ENCODE results near the gene DEAF1. TPM values are rescaled to one million over a fixed set of nuclear protein-coding genes. Genes with fewer than 3 reads are reported as not detected.
A peak's percentile ranks its signal among the peaks of the same experiment; 100 is the strongest.

DEAF1 gene
- total RNA-seq, 2 donors from 2014 or later: 55.3 to 77.1 TPM

DNA sequence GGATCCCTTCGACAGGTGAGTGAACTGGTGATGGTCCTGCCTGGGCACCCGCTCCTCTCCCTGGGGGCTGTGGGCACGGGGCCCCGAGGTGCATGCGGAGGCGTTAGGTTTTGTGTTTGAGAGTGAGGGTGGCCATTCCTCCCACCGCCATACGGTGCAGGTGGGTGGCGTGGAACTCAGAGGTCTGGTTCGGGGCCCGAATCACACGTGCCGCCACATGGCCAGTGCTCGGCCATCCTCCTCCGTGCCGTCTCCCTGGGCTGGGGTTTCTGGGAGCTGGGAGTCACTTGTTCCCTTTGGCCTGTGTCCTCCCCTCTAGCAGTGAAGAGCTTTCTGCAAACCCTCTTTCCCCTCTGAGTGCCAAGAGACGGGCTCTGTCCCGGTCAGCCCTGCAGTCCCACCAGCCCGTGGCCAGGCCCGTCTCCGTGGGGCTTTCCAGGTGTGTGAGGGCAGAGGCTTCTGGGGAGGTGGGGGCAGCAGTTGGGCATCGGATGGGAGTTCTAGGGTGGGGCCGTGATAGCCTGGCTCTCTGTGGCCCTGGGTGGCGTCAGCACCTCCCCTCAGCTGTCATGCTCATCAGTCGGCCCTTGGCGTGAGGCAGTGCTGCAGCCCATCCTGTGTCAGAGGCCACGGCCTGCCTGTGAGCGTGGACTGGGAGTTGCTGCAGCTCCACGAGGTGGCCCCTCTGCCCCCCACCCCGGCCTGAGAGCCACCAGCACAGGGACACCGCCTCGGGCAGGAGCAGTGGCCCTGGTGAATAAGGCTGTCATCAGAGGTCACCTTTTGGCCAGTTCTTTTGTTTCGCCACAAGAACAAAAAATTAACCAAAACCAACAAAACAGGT lies 89.5 kb downstream of the DEAF1 start:
- H3K36me3 Mint-ChIP-seq (ENCODE audit: low read depth): no peaks in the 10 kb centered on the region
- H3K4me1 Mint-ChIP-seq: no peaks in the 10 kb centered on the region
- H3K4me3 Mint-ChIP-seq: no peak overlapping the region
- no peak for DNase-seq
- H3K27ac Mint-ChIP-seq: no peak overlapping the region
- ATAC-seq: no peak
- H3K9me3 ChIP-seq (ENCODE audit: control insufficient read depth, low read length, poor library complexity, severe bottlenecking): no peaks in the 10 kb centered on the region
- no peaks in the 10 kb centered on the region for H3K27me3 Mint-ChIP-seq

GRCh38 chr11:603154-603553 lies 91.9 kb downstream of the DEAF1 start:
- no peaks in the 10 kb centered on the region for H3K9me3 ChIP-seq (ENCODE audit: control insufficient read depth, low read length, poor library complexity, severe bottlenecking)
- Mint-ChIP-seq H3K4me1 (no peaks in the 10 kb centered on the region), H3K4me3 (no peak overlapping the region), H3K27ac (no peak overlapping the region), H3K36me3 (ENCODE audit: low read depth) (no peaks in the 10 kb centered on the region), H3K27me3 (no peaks in the 10 kb centered on the region)
- ATAC-seq: no peak
- no peak for DNase-seq

DNA sequence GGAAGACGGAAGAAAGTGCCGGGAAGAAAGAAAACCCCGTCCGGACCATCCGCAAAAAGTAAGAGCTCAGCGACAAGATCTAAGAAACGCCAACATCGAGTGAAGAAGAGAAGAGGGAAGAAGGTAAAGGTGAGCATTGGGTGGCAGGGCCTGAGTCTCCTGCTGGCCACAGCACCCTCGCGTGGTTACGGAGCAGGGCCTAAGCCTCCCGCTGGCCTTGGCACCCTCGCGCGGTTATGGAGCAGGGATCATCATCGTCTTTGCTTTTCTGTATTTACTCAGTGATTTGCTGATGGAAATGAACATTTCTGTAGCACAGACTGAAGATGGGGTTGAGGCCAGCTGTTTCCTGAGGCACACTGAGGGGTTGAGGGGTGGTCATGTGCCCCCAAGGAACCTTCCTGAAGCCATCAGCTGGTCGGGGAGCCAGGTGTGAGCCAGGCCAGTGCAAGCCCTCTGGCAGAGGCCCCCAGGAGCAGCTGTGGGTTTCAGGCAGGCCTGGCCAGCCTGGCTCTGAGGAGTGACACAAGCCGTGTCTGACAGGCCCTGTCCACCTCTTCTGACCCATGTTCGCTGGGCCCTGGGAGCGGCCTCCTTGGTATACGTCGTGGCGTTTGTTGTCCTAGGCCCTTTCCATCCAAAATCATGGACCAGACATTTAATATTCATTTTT lies 93.3 kb downstream of the DEAF1 start:
- Mint-ChIP-seq H3K27me3 (no peaks in the 10 kb centered on the region), H3K4me3 (no peak overlapping the region), H3K4me1 (peaks cover 4% of the 10 kb centered on the region), H3K27ac (no peak overlapping the region), H3K36me3 (ENCODE audit: low read depth) (no peaks in the 10 kb centered on the region)
- DNase-seq (no peak), ATAC-seq (no peak)
- H3K9me3 ChIP-seq (ENCODE audit: control insufficient read depth, low read length, poor library complexity, severe bottlenecking): no peaks in the 10 kb centered on the region

GRCh38 chr11:598005-598680 lies 96.9 kb downstream of the DEAF1 start:
- ATAC-seq: no peak
- H3K4me3 Mint-ChIP-seq: no peak overlapping the region
- H3K27ac Mint-ChIP-seq: no peak overlapping the region

DNA sequence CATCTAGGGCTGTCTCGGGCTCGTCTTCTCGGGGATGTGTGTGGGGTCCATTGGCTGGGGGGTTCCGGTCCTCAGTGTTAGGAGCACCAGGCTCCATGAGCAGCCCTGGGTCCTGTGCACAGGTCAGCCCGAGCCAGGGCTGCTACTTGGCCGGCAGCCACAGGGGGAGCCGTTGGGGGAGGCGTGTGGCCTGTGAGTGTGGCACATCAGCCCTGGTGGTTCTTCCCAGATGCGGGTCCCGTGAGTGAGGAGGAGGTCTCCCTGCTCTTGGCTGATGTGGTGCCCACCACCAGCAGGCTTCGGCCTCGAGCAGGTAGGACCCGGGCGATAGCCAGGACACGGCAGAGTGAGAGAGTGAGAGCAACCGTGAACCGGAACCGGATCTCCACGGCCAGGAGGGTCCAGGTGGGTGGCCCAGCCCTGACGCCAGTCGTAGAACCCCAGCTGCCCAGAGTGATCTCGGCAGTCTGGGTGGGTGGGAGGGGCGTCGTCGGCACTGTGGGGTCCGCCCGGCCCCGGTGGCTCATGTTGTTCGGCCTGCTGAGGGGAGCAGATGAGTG lies 97.8 kb downstream of the DEAF1 start:
- peaks cover 4% of the 10 kb centered on the region for H3K36me3 Mint-ChIP-seq (ENCODE audit: low read depth)
- no peak overlapping the region for H3K4me3 Mint-ChIP-seq
- ATAC-seq (peak; percentile 37), DNase-seq (no peak)
- H3K27me3 Mint-ChIP-seq: no peaks in the 10 kb centered on the region
- H3K9me3 ChIP-seq (ENCODE audit: control insufficient read depth, low read length, poor library complexity, severe bottlenecking): no peaks in the 10 kb centered on the region
- peaks cover 14% of the 10 kb centered on the region for H3K4me1 Mint-ChIP-seq
- peak overlapping the region; percentile 67 for H3K27ac Mint-ChIP-seq

More at GRCh38 chr11:598005-598680, 96.9 kb downstream of the DEAF1 start:
- Mint-ChIP-seq H3K36me3 (ENCODE audit: low read depth) (peaks cover 2% of the 10 kb centered on the region), H3K4me1 (peaks cover 13% of the 10 kb centered on the region), H3K27me3 (no peaks in the 10 kb centered on the region)
- DNase-seq: no peak
- H3K9me3 ChIP-seq (ENCODE audit: control insufficient read depth, low read length, poor library complexity, severe bottlenecking): no peaks in the 10 kb centered on the region

DNA sequence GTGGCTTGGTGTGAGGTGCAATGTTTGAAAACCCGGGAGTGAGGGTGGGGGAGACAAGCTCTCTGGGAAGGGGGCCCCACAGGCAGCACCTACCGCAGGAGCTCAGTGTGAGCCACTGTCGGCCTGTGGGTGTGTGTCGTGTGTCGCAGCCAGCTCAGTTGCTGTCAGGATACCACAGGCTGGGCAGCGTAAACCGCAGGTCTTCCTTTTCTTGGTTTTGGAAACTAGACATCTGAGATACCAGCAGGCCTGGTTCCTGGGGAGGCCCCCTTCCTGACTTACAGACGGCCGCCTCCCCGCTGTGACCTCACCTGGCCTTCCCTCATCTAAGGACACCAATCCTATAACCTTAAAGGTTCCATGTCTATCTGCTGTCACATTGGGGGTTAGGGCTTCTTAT lies 98.6 kb downstream of the DEAF1 start:
- Mint-ChIP-seq H3K27ac (peak overlapping the region; percentile 67), H3K4me1 (peaks cover 15% of the 10 kb centered on the region), H3K4me3 (peak overlapping the region; percentile 49), H3K27me3 (no peaks in the 10 kb centered on the region), H3K36me3 (ENCODE audit: low read depth) (peaks cover 5% of the 10 kb centered on the region)
- peak; percentile 48 for ATAC-seq
- DNase-seq: no peak
- H3K9me3 ChIP-seq (ENCODE audit: control insufficient read depth, low read length, poor library complexity, severe bottlenecking): no peaks in the 10 kb centered on the region

- peaks cover 5% of the 10 kb centered on the region for H3K36me3 Mint-ChIP-seq (ENCODE audit: low read depth)
- DNase-seq (no peak), ATAC-seq (no peak)
- H3K4me1 Mint-ChIP-seq: peaks cover 15% of the 10 kb centered on the region
- no peaks in the 10 kb centered on the region for H3K27me3 Mint-ChIP-seq
- H3K9me3 ChIP-seq (ENCODE audit: control insufficient read depth, low read length, poor library complexity, severe bottlenecking): no peaks in the 10 kb centered on the region
- H3K4me3 Mint-ChIP-seq: no peak overlapping the region
- no peak overlapping the region for H3K27ac Mint-ChIP-seq
Measured at GRCh38 chr11:595400-595799, 99.6 kb downstream of the DEAF1 start.

Other genes starting within 250 kb of the DEAF1 start
- 10 to 100 TPM; 21.8 to 24.5 TPM for gene PTDSS2, start 244.9 kb downstream of the DEAF1 start, total RNA-seq
- 100 to 1,000 TPM; 108 to 127 TPM for gene RNH1, start 188.0 kb downstream of the DEAF1 start, total RNA-seq
- 10 to 100 TPM; 31.4 TPM for gene HRAS, start 159.6 kb downstream of the DEAF1 start, total RNA-seq
- 1 to 10 TPM; 5.7 to 5.8 TPM for gene LRRC56, start 157.7 kb downstream of the DEAF1 start, total RNA-seq
- gene LMNTD2, start 134.5 kb downstream of the DEAF1 start, total RNA-seq: 1 to 10 TPM; 3.8 to 6.0 TPM
- gene RASSF7, start 134.3 kb downstream of the DEAF1 start, total RNA-seq: 10 to 100 TPM; 24.6 to 29.4 TPM
- 10 to 100 TPM; 36.7 to 44.8 TPM for gene PHRF1, start 118.8 kb downstream of the DEAF1 start, total RNA-seq
- 10 to 100 TPM; 40.3 to 44.0 TPM for gene IRF7, start 79.3 kb downstream of the DEAF1 start, total RNA-seq
- gene CDHR5, start 70.3 kb downstream of the DEAF1 start, total RNA-seq: not detected
- gene SCT, start 68.0 kb downstream of the DEAF1 start, total RNA-seq: not detected
- under 1 TPM; 0.40 to 0.89 TPM for gene DRD4, start 58.0 kb downstream of the DEAF1 start, total RNA-seq
- gene TMEM80, start 594 bp upstream of the DEAF1 start, total RNA-seq: 10 to 100 TPM; 20.8 to 21.3 TPM
- 10 to 100 TPM in 1 of 2 donors, 1 to 10 TPM in 1; 6.8 to 11.7 TPM for gene EPS8L2, start 11.0 kb upstream of the DEAF1 start, total RNA-seq
- gene TALDO1, start 52.2 kb upstream of the DEAF1 start, total RNA-seq: 100 to 1,000 TPM in 1 of 2 donors, 10 to 100 TPM in 1; 60.4 to 102 TPM
- gene GATD1, start 82.3 kb upstream of the DEAF1 start, total RNA-seq: 10 to 100 TPM; 36.7 to 44.3 TPM
- under 1 TPM in 1 of 2 donors, not detected in 1; 0.63 TPM for gene CEND1, start 94.9 kb upstream of the DEAF1 start, total RNA-seq
- gene SLC25A22, start 103.1 kb upstream of the DEAF1 start, total RNA-seq: 10 to 100 TPM; 16.4 to 20.3 TPM
- 10 to 100 TPM; 26.8 to 29.7 TPM for gene PIDD1, start 110.0 kb upstream of the DEAF1 start, total RNA-seq
- gene RPLP2, start 114.7 kb upstream of the DEAF1 start, total RNA-seq: 1,000 to 10,000 TPM; 4,178 to 4,199 TPM
- gene PNPLA2, start 123.7 kb upstream of the DEAF1 start, total RNA-seq: 100 to 1,000 TPM; 178 to 182 TPM
- gene CRACR2B, start 132.7 kb upstream of the DEAF1 start, total RNA-seq: 1 to 10 TPM in 1 of 2 donors, under 1 TPM in 1; 0.47 to 1.0 TPM
- 10 to 100 TPM; 54.9 to 67.3 TPM for gene CD151, start 137.7 kb upstream of the DEAF1 start, total RNA-seq
- 10 to 100 TPM; 38.5 to 40.5 TPM for gene POLR2L, start 147.3 kb upstream of the DEAF1 start, total RNA-seq
- gene TSPAN4, start 147.6 kb upstream of the DEAF1 start, total RNA-seq: 1 to 10 TPM; 2.1 to 3.0 TPM
- gene CHID1, start 215.6 kb upstream of the DEAF1 start, total RNA-seq: 10 to 100 TPM; 23.4 to 28.8 TPM
- gene AP2A2, start 230.6 kb upstream of the DEAF1 start, total RNA-seq: 10 to 100 TPM; 71.1 to 74.0 TPM